IMR-90 (cell line): ENCODE data around the gene CREBL2. TPM values are rescaled to one million over a fixed set of nuclear protein-coding genes. Genes with fewer than 3 reads are reported as not detected.

Source experiments
- ATAC-seq: fragments of 200-7000 bp; cut with Tn5 transposase; 2 replicates; pipeline ENCODE4 v1.9.1; 2020; ENCODE audit warnings: low read depth, mild to moderate bottlenecking, moderate library complexity
- BruUV-seq: library from RNA; stranded (reverse); fragments of 400-500 nt; replicated peaks from 2 replicates; lab custom pipeline; 2021; lab: Mats Ljungman, UMichigan
- CTCF ChIA-PET: fragments of 300-600 bp; formaldehyde crosslinking; extraction: SDS; loops from one replicate; lab custom pipeline; 2021; ENCODE audit warnings: antibody characterized with exemption; lab: Yijun Ruan, JAX
- POLR2A ChIA-PET: fragments of 300-600 bp; sonication (Branson Sonifier 250); formaldehyde crosslinking; loops from one replicate; lab custom pipeline; 2022; ENCODE audit warnings: antibody characterized with exemption; ENCODE audit not compliant: unreplicated experiment; lab: Charles Lee
- DNase-seq: peaks from one replicate; pipeline ENCODE4 v3.0.0; 2013
- H2AFZ ChIP-seq: replicated peaks from 2 replicates; pipeline ENCODE3; 2013; ENCODE audit warnings: low read length, mild to moderate bottlenecking; ENCODE audit not compliant: poor library complexity
- H2AK5ac ChIP-seq: 2 replicates; pipeline ENCODE4 v1.6.1; 2013; ENCODE audit warnings: low read depth, low read length, inconsistent platforms
- H2AK9ac ChIP-seq: replicated peaks from 2 replicates; pipeline ENCODE3; 2013; ENCODE audit warnings: mild to moderate bottlenecking, low read depth, low read length, moderate library complexity; ENCODE audit not compliant: poor library complexity
- H2BK120ac ChIP-seq: 2 replicates; pipeline ENCODE4 v1.6.1; 2013; ENCODE audit warnings: low read depth, low read length, inconsistent platforms
- H2BK15ac ChIP-seq: 3 replicates; pipeline ENCODE4 v1.6.1; 2013; ENCODE audit warnings: low read depth, low read length, inconsistent platforms
- H2BK20ac ChIP-seq: 2 replicates; pipeline ENCODE4 v1.6.1; 2013; ENCODE audit warnings: low read depth, mild to moderate bottlenecking, inconsistent platforms, low read length, moderate library complexity
- H2BK5ac ChIP-seq: 2 replicates; pipeline ENCODE4 v1.6.1; 2013; ENCODE audit warnings: mild to moderate bottlenecking, low read depth, low read length, inconsistent platforms; ENCODE audit not compliant: poor library complexity, severe bottlenecking
- H3K14ac ChIP-seq: replicated peaks from 2 replicates; pipeline ENCODE4 v1.6.1; 2013; ENCODE audit warnings: low read depth, low read length, inconsistent platforms
- H3K18ac ChIP-seq: 2 replicates; pipeline ENCODE4 v1.6.1; 2013; ENCODE audit warnings: low read depth, low read length, control low read depth
- H3K23ac ChIP-seq: 2 replicates; pipeline ENCODE4 v1.6.1; 2013; ENCODE audit warnings: low read depth, low read length, inconsistent platforms
- H3K27ac ChIP-seq: 2 replicates; pipeline ENCODE4 v1.5.1; 2013; ENCODE audit warnings: mild to moderate bottlenecking, control low read depth, low read length; ENCODE audit not compliant: insufficient read depth
- H3K27me3 ChIP-seq: 2 replicates; pipeline ENCODE4 v1.6.1; 2013; ENCODE audit warnings: low read length; ENCODE audit not compliant: control insufficient read depth, insufficient read depth
- H3K36me3 ChIP-seq: 2 replicates; pipeline ENCODE4 v1.6.1; 2013; ENCODE audit warnings: low read length, mixed read lengths; ENCODE audit not compliant: control insufficient read depth, insufficient read depth
- H3K4ac ChIP-seq: 2 replicates; pipeline ENCODE4 v1.6.1; 2013; ENCODE audit warnings: low read depth, low read length, inconsistent platforms
- H3K4me1 ChIP-seq: 2 replicates; pipeline ENCODE4 v1.6.1; 2013; ENCODE audit warnings: low read length, mixed read lengths; ENCODE audit not compliant: control insufficient read depth, insufficient read depth
- H3K4me2 ChIP-seq: 2 replicates; pipeline ENCODE4 v1.6.1; 2013; ENCODE audit warnings: low read depth, mild to moderate bottlenecking, control low read depth, low read length, moderate library complexity
- H3K4me3 ChIP-seq: 2 replicates; pipeline ENCODE4 v1.5.1; 2013; ENCODE audit warnings: low read depth, mild to moderate bottlenecking, control low read depth, low read length, moderate library complexity; ENCODE audit not compliant: insufficient read depth
- H3K56ac ChIP-seq: 2 replicates; pipeline ENCODE4 v1.6.1; 2013; ENCODE audit warnings: low read length, inconsistent platforms; ENCODE audit not compliant: insufficient read depth; ENCODE audit errors: extremely low read depth
- H3K79me1 ChIP-seq, 2 experiments: 2 replicates each; pipeline ENCODE4 v1.6.1; 2013; ENCODE audit warnings: low read length in 2 of 2, inconsistent platforms in 1 of 2, low read depth in 1 of 2
- H3K9ac ChIP-seq: 2 replicates; pipeline ENCODE4 v1.6.1; 2013; ENCODE audit warnings: low read depth, low read length, control low read depth
- H3K9me1 ChIP-seq: 2 replicates; pipeline ENCODE4 v1.6.1; 2013; ENCODE audit warnings: low read length, inconsistent platforms; ENCODE audit not compliant: insufficient read depth
- H3K9me3 ChIP-seq: 2 replicates; pipeline ENCODE4 v1.6.1; 2013; ENCODE audit warnings: low read length; ENCODE audit not compliant: control insufficient read depth, insufficient read depth
- H4K20me1 ChIP-seq: 2 replicates; pipeline ENCODE4 v1.6.1; 2013; ENCODE audit warnings: low read length, inconsistent platforms; ENCODE audit not compliant: insufficient read depth
- H4K5ac ChIP-seq: 2 replicates; pipeline ENCODE4 v1.6.1; 2013; ENCODE audit warnings: mild to moderate bottlenecking, low read depth, low read length, control low read depth
- H4K8ac ChIP-seq, 2 experiments: 2 replicates each; pipeline ENCODE4 v1.6.1; 2013; ENCODE audit warnings: low read depth in 2 of 2, low read length in 2 of 2, control low read depth in 1 of 2, inconsistent platforms in 1 of 2
- H4K91ac ChIP-seq: 2 replicates; pipeline ENCODE4 v1.6.1; 2013; ENCODE audit warnings: low read depth, low read length, inconsistent platforms; ENCODE audit not compliant: insufficient read depth
- CEBPB ChIP-seq: IDR thresholded peaks from 2 replicates; pipeline ENCODE4 v1.6.1; 2012; ENCODE audit warnings: low read depth, low read length, improper control_type of control experiment
- MAZ ChIP-seq: IDR thresholded peaks from 2 replicates; pipeline ENCODE4 v1.6.1; 2012; ENCODE audit warnings: low read depth, mild to moderate bottlenecking, low read length, improper control_type of control experiment, moderate library complexity, borderline replicate concordance
- SMC3 ChIP-seq: fragments of 150-350 bp; IDR thresholded peaks from 2 replicates; pipeline ENCODE4 v1.6.1; 2016; ENCODE audit warnings: low read depth, mild to moderate bottlenecking, antibody characterized with exemption, low read length, moderate library complexity
- WGBS, 2 experiments: methylation state at CpG; one replicate each; pipeline versions ENCODE4 v1.1.5 to v1.1.7; 2013; ENCODE audit warnings: missing lambda C conversion rate in 2 of 2; ENCODE audit not compliant: insufficient read length in 1 of 2; ENCODE audit errors: extremely low coverage in 2 of 2; 5-methylcytosine and 5-hydroxymethylcytosine counted together
- dilution Hi-C: fragments of 300-500 bp; cut with HindIII; formaldehyde crosslinking; loops from one replicate; pipeline ENCODE4 v1.14.3; 2018; ENCODE audit warnings: low sequenced_read_pairs; ENCODE audit not compliant: unreplicated experiment
- in situ Hi-C: fragments of 300-500 bp; cut with MboI; formaldehyde crosslinking; loops from 3 replicates; pipeline ENCODE4 v1.14.3; 2019; ENCODE audit warnings: low sequenced_read_pairs, inconsistent platforms, mixed read lengths
- intact Hi-C: fragments of 100-400 bp; cut with micrococcal nuclease; formaldehyde crosslinking; loops from 2 replicates; pipeline ENCODE4 v1.10.0; 2022
- polyA plus RNA-seq, 3 experiments: library from polyadenylated mRNA; depleted of rRNA; stranded (reverse); fragments of >200 nt; gene quantifications; 2 replicates each; pipeline ENCODE4 v1.2.3, GENCODE V29; 2012; ENCODE audit warnings: low replicate concordance in 1 of 3
- total RNA-seq: library from RNA; depleted of rRNA; stranded (reverse); fragments of >200 nt; gene quantifications from 2 replicates; pipeline ENCODE4 v1.2.3, GENCODE V29; 2012
- TF ChIP-seq, protein P1 (sequence below): conservative IDR thresholded peaks from 2 replicates; pipeline ENCODE4 v1.5.1; 2012; ENCODE audit warnings: mild to moderate bottlenecking, low read depth, low read length, improper control_type of control experiment

CREBL2 gene
- total and polyA plus RNA-seq, 2 of the 4 experiments (the other 2 are of a cell fraction), result 11.5 to 19.0 TPM

DNA sequence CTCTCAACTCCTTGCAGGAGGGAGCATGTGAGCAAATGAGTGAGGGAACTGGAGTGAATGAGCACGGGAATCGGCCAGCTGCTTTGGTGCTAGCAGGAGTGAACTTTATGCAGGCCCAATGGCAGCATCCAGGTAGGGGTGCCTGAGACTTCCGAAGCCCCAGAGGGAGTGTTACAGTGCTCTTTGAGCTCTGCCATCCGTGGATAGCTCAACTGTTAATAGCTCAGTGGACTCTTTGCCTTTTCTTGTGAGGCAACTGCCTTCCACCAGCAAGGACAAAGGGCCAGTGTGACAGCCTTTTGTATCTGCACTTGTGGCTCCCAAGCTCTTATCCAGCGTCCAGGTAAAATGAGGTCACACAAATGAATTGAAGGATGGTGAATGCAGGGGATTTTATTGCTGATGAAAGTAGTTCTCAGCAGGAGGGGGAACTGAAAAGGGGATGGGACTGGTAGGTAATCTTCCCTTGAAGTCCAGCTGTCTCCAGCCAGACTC is 12.9 kb downstream of the CREBL2 start:
- Histone ChIP-seq H2AK9ac (no peak overlapping the region), H2BK15ac (no peak overlapping the region), H3K18ac (no peak overlapping the region), H4K8ac (no peak overlapping the region), H3K14ac (no peak overlapping the region), H4K5ac (no peak overlapping the region), H2BK5ac (no peak overlapping the region), H3K9me1 (no peaks in the 10 kb centered on the region), H3K4ac (no peak overlapping the region), H2BK120ac (no peak overlapping the region), H4K20me1 (peaks cover 10% of the 10 kb centered on the region; the same call in 1 of the 2 replicates), H3K27me3 (no peaks in the 10 kb centered on the region), H3K36me3 (0 out of 2 replicates have a peak, but pooled peaks cover 4% of the 10 kb centered on the region), H4K91ac (no peak overlapping the region), H3K9ac (no peak overlapping the region), H3K56ac (no peak overlapping the region), H2BK20ac (no peak overlapping the region), H3K9me3 (peaks cover 3% of the 10 kb centered on the region), H2AFZ (no peak overlapping the region), H3K27ac (no peak overlapping the region), H3K23ac (no peak overlapping the region), H3K79me1 (peaks cover 15 to 36% of the 10 kb centered on the region in 2 experiments), H3K4me3 (no peak overlapping the region), H3K4me2 (no peak overlapping the region), H3K4me1 (no peaks in the 10 kb centered on the region), H2AK5ac (no peak overlapping the region)
- DNase-seq, result no peak
- no TSS peak for BruUV-seq
- TF ChIP-seq MAZ, result no peak
- TF ChIP-seq, protein P1, sequence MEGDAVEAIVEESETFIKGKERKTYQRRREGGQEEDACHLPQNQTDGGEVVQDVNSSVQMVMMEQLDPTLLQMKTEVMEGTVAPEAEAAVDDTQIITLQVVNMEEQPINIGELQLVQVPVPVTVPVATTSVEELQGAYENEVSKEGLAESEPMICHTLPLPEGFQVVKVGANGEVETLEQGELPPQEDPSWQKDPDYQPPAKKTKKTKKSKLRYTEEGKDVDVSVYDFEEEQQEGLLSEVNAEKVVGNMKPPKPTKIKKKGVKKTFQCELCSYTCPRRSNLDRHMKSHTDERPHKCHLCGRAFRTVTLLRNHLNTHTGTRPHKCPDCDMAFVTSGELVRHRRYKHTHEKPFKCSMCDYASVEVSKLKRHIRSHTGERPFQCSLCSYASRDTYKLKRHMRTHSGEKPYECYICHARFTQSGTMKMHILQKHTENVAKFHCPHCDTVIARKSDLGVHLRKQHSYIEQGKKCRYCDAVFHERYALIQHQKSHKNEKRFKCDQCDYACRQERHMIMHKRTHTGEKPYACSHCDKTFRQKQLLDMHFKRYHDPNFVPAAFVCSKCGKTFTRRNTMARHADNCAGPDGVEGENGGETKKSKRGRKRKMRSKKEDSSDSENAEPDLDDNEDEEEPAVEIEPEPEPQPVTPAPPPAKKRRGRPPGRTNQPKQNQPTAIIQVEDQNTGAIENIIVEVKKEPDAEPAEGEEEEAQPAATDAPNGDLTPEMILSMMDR, result no peak
- TF ChIP-seq CEBPB, result no peak
- no peak for TF ChIP-seq SMC3
- in situ Hi-C loops, result no loop called here
- dilution Hi-C loops, result no loop called here
- ChIA-PET POLR2A (no interaction called here), CTCF (no interaction called here)
- intact Hi-C loops, result no loop called here
- ATAC-seq, result no peak
- no CpG with 5 or more reads among the region's 5 CpGs for WGBS, 2 experiments
